Mucosa of rectum (tissue), 2 donors: ENCODE data around the gene MAST4.

Experiments
- H3K27ac ChIP-seq, 2 donors: one replicate each; pipeline ENCODE4 v1.7.0; 2013; ENCODE audit warnings: inconsistent platforms in 2 of 2, low read depth in 2 of 2, low read length in 2 of 2
- H3K27me3 ChIP-seq, 2 donors: one replicate each; pipeline ENCODE4 v1.7.0; 2013; ENCODE audit warnings: low read length in 2 of 2; ENCODE audit not compliant: control insufficient read depth in 2 of 2, insufficient read depth in 2 of 2
- H3K36me3 ChIP-seq, 2 donors: one replicate each; pipeline ENCODE4 v1.7.0; 2013; ENCODE audit warnings: low read length in 2 of 2; ENCODE audit not compliant: control insufficient read depth in 2 of 2, insufficient read depth in 2 of 2
- H3K4me1 ChIP-seq, 2 donors: one replicate each; pipeline ENCODE4 v1.7.0; 2013; ENCODE audit warnings: low read length in 2 of 2, mild to moderate bottlenecking in 1 of 2; ENCODE audit not compliant: control insufficient read depth in 2 of 2, insufficient read depth in 2 of 2
- H3K4me3 ChIP-seq, 2 donors: one replicate each; pipeline ENCODE4 v1.7.0; 2013; ENCODE audit warnings: low read length in 2 of 2
- H3K9ac ChIP-seq, 2 donors: one replicate each; pipeline ENCODE4 v1.7.0; 2013; ENCODE audit warnings: low read length in 2 of 2, low read depth in 1 of 2, mild to moderate bottlenecking in 1 of 2
- H3K9me3 ChIP-seq, 2 donors: one replicate each; pipeline ENCODE4 v1.7.0; 2013; ENCODE audit warnings: low read length in 2 of 2; ENCODE audit not compliant: control insufficient read depth in 2 of 2
- donor health status: healthy.
- donor health status: Normal muscosa, but diverticular disease.

MAST4 gene

DNA sequence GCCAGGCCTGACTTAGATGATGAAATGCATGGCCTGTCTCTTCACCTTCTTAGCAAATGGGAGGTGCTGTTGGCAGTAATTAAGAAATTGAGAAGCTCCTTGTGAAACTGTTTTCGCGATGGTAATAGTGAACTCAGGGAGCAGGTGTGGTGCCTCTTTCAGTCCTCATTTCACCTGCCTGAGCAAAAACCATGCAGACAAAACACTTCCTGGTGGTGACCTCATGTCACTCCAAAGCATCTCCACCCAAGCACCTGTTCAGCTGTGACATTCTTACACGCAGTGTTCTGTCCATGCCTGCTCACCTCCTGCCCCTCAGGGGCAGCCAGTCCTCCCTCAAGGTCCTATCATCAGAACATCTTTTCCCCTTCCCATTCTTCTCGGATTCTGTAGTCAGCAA is 453.9 kb downstream of the MAST4 start:
- Histone ChIP-seq H3K27ac (peak overlapping the region; percentile 78 to 80), H3K36me3 (no peaks in the 10 kb centered on the region), H3K9me3 (no peaks in the 10 kb centered on the region), H3K27me3 (no peaks in the 10 kb centered on the region), H3K4me1 (peaks cover 17 to 22% of the 10 kb centered on the region in 2 donors), H3K9ac (peak overlapping the region in 1 of 2 donors; percentile 33), H3K4me3 (peak overlapping the region; percentile 27 to 41)

GRCh38 chr5:67050635-67051034 is 454.4 kb downstream of the MAST4 start:
- no peaks in the 10 kb centered on the region for H3K9me3 ChIP-seq
- peak overlapping the region; percentile 41 to 46 for H3K4me3 ChIP-seq
- H3K9ac ChIP-seq, result peak overlapping the region; percentile 17 to 33
- peaks cover 17 to 22% of the 10 kb centered on the region in 2 donors for H3K4me1 ChIP-seq
- no peaks in the 10 kb centered on the region for H3K27me3 ChIP-seq
- H3K36me3 ChIP-seq, result no peaks in the 10 kb centered on the region
- peak overlapping the region; percentile 78 to 80 for H3K27ac ChIP-seq

- Histone ChIP-seq H3K4me3 (peak overlapping the region; percentile 41 to 46), H3K36me3 (no peaks in the 10 kb centered on the region), H3K27ac (peak overlapping the region; percentile 78 to 80), H3K27me3 (no peaks in the 10 kb centered on the region), H3K4me1 (peaks cover 17 to 22% of the 10 kb centered on the region in 2 donors), H3K9me3 (no peaks in the 10 kb centered on the region), H3K9ac (peak overlapping the region in 1 of 2 donors; percentile 33)
These were observed 455.0 kb downstream of the MAST4 start for GRCh38 chr5:67051164-67051563.

DNA sequence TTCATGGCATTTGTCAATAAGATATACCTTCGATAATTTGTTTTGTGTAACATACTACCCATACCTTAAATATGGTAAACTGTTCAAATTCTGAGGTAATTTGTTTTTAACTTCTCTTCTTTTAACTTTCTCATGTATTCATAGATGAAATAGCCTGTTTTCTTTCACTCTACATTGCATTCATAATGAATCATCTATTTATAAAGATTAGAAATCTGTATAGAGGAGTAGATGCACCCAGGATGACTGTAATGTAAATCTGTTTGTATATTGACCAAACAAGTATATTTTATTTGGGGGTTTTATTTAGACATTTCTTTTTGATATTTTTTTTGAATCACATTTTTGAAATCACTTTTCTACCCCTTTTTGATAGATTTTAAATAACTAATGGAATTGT is 455.8 kb downstream of the MAST4 start:
- Histone ChIP-seq H3K4me3 (no peak overlapping the region), H3K36me3 (no peaks in the 10 kb centered on the region), H3K9ac (no peak overlapping the region), H3K27ac (no peak overlapping the region), H3K27me3 (no peaks in the 10 kb centered on the region), H3K4me1 (peaks cover 17 to 22% of the 10 kb centered on the region in 2 donors), H3K9me3 (no peaks in the 10 kb centered on the region)

DNA sequence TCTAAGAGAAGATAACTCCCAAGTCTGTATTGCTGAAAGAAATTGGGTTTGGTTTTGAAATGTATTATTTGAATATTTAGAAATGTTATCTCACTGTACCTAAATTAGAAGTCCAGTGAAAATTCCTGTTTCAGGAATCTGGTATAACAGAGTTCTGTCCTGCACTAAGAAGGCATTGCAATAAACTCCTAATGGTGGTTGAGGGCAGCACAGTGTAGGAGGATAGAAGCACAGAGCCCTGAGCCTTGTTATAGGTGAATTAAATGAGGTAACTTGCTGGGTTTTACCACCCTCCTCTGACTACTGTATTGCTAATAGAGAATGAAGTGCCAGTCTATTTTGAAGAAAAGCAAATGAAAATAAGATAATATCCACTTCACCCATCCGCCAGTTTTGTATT is 457.0 kb downstream of the MAST4 start:
- Histone ChIP-seq H3K27ac (no peak overlapping the region), H3K36me3 (no peaks in the 10 kb centered on the region), H3K4me3 (no peak overlapping the region), H3K9ac (no peak overlapping the region), H3K9me3 (no peaks in the 10 kb centered on the region), H3K4me1 (peaks cover 17 to 22% of the 10 kb centered on the region in 2 donors), H3K27me3 (no peaks in the 10 kb centered on the region)

DNA sequence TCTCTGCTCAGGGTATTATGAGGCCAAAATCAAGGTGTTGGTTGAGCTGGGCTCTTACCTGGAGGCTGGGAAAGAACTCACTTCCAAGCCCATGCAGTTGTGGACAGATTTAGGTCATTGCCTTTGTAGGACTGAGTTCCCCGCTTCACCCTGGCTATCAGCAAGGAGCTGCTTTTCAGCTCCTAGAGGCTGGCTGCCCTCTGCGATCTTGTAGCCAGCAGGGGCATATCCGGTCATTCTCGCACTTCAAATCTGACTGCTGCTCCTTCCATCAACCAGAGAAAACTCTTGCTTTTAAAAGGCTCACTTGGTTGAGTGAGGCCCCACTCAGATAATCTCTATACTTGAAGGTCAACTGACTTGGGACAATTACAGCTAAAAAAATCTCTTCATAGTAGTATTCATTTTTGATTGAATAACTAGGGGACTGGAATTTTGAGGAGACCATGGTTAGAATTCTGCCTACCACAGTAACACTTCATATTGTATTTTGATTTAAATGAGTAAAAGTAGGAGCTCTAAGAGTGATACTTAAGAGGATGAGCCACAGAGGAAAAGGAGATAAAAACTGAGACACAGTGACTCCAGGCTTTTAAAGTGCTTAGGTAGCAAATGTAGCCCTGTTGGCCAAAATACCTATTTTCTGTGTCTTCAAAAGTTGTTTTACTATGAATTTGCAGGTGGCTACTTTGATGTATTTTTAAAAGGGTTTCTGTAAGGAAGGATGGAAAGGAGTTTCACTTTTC is 463.0 kb downstream of the MAST4 start:
- Histone ChIP-seq H3K4me3 (no peak overlapping the region), H3K27me3 (no peaks in the 10 kb centered on the region), H3K27ac (no peak overlapping the region), H3K9ac (no peak overlapping the region), H3K4me1 (no peaks in the 10 kb centered on the region), H3K36me3 (no peaks in the 10 kb centered on the region), H3K9me3 (no peaks in the 10 kb centered on the region)

DNA sequence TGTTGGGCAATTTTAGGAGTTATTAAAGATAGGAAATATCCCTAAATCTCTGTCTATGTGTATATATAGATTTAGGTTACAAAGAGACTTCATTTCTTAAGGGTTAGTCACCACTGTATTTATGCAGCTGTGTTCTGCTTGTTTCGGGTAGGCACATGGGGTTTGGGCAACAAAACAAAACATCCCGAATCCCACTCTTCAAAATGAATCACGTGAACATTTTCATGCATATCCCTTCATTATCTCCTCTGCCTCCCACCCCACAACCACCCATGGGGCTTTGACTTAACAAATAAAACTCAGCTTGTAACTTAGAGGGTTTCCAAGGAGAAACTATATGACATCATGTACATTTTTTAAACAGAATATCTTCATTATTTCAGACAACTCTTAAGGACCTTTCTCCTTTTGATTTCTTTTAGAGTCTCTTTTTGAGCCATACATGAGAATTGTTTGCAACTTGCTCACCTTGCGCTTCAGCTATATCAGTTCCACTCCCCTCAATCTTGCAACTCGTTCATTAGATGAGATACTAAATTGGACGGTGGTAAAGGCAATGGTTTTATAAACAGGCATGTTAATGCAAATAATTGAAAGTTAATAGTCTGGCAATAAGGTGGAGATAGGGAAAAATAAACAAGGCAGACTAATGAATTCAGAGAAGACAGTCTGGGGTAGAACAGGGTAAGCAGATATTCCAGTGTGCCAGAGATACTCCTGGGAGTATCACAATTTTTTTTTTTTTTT is 463.7 kb downstream of the MAST4 start:
- Histone ChIP-seq H3K36me3 (no peaks in the 10 kb centered on the region), H3K27ac (no peak overlapping the region), H3K4me1 (no peaks in the 10 kb centered on the region), H3K4me3 (no peak overlapping the region), H3K9ac (no peak overlapping the region), H3K27me3 (no peaks in the 10 kb centered on the region), H3K9me3 (no peaks in the 10 kb centered on the region)

- no peak overlapping the region for H3K4me3 ChIP-seq
- H3K9ac ChIP-seq, result no peak overlapping the region
- H3K9me3 ChIP-seq, result no peaks in the 10 kb centered on the region
- H3K27ac ChIP-seq, result no peak overlapping the region
- peaks cover 0 to 3% of the 10 kb centered on the region in 2 donors for H3K36me3 ChIP-seq
- no peaks in the 10 kb centered on the region for H3K27me3 ChIP-seq
- no peaks in the 10 kb centered on the region for H3K4me1 ChIP-seq
These were observed 465.3 kb downstream of the MAST4 start for GRCh38 chr5:67061511-67061910.

- Histone ChIP-seq H3K27me3 (no peaks in the 10 kb centered on the region), H3K4me1 (no peaks in the 10 kb centered on the region), H3K36me3 (peaks cover 0 to 3% of the 10 kb centered on the region in 2 donors), H3K9me3 (no peaks in the 10 kb centered on the region), H3K27ac (no peak overlapping the region), H3K9ac (no peak overlapping the region), H3K4me3 (no peak overlapping the region)
These were observed 466.9 kb downstream of the MAST4 start for GRCh38 chr5:67063055-67063454.

DNA sequence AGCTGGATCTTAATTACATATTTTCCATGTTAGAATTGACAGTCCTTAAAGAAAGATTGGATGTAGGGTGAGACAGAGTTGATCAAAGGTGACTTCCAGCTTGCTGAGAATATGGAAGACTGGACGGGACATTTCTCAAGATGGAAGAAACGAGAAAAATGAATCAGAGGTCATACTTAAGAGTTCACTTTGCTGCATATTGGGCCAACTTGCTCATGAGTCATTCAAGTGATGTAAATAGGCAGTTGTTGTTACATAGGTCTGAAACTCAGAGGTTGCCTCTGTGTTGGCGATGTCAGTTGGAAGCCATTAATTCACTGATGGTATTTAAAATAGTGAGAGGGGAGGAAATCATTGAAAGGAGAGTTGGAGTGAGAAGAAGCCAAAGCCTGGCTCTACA is 467.6 kb downstream of the MAST4 start:
- Histone ChIP-seq H3K27ac (no peak overlapping the region), H3K4me3 (no peak overlapping the region), H3K27me3 (no peaks in the 10 kb centered on the region), H3K36me3 (peaks cover 0 to 3% of the 10 kb centered on the region in 2 donors), H3K4me1 (no peaks in the 10 kb centered on the region), H3K9me3 (no peaks in the 10 kb centered on the region), H3K9ac (no peak overlapping the region)
